ENCODE results near the gene TRIM28. TPM values are rescaled to one million over a fixed set of nuclear protein-coding genes. Genes with fewer than 3 reads are reported as not detected.
A peak's percentile ranks its signal among the peaks of the same experiment; 100 is the strongest.

TRIM28 gene
- 100 to 1,000 TPM; 164 to 281 (median 196) TPM for total RNA-seq

GRCh38 chr19:58543826-58544590 lies at the start of gene TRIM28:
Gene TRIM28, plus strand, starts transcription at chr19:58544064. Its CDS starts 694 bp downstream, at chr19:58544758.
- Histone ChIP-seq H3K9me3 (no peaks in the 10 kb centered on the region), H3K4me3 (peak within 1 kb of the TSS; percentile 89 to 99 (median 93)), H3K27me3 (no peaks in the 10 kb centered on the region), H3K4me1 (peaks cover 0 to 21% (median 18%) of the 10 kb centered on the region in 4 donors), H3K27ac (peak within 1 kb of the TSS; percentile 91 to 98 (median 94)), H3K36me3 (peaks cover 0 to 21% (median 0%) of the 10 kb centered on the region in 3 donors)
- DNase-seq = peak; percentile 99
- TF ChIP-seq, protein P1, sequence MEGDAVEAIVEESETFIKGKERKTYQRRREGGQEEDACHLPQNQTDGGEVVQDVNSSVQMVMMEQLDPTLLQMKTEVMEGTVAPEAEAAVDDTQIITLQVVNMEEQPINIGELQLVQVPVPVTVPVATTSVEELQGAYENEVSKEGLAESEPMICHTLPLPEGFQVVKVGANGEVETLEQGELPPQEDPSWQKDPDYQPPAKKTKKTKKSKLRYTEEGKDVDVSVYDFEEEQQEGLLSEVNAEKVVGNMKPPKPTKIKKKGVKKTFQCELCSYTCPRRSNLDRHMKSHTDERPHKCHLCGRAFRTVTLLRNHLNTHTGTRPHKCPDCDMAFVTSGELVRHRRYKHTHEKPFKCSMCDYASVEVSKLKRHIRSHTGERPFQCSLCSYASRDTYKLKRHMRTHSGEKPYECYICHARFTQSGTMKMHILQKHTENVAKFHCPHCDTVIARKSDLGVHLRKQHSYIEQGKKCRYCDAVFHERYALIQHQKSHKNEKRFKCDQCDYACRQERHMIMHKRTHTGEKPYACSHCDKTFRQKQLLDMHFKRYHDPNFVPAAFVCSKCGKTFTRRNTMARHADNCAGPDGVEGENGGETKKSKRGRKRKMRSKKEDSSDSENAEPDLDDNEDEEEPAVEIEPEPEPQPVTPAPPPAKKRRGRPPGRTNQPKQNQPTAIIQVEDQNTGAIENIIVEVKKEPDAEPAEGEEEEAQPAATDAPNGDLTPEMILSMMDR (IDR thresholded peaks at IDR 0.05) = peak in 2 of 6 experiments; percentile 34 to 37
- TF ChIP-seq POLR2A (IDR thresholded peaks at IDR 0.05) = peak; percentile 90 to 98

DNA sequence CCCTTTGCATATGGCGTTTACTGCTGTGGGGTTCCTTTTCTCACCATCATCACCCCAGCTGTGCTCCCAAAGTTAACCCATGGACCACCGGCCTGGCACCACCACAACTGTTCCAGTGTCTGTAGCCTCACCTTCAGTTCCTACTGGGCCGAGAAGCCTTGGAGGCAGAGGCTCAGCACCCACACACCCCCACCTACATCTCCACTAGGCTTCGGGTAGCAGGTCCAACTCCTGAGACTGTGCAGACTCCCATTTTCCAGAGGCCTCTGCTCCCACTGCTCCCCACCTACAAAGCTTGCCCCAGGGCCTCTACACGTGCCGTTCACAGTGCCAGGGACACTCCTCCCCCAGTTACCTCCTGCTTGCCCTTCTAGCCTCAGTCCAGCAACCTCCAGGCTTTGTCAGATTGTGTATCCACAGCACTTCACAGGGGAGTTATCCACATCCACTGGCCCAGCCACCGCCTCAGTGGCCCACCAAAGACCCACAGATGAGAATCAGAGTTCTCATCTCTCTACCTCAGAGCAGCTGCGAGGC lies 46.2 kb upstream of the TRIM28 start:
- TF ChIP-seq POLR2A (IDR thresholded peaks at IDR 0.05) = no peak
- TF ChIP-seq, protein P1 (IDR thresholded peaks at IDR 0.05) = no peak
- Histone ChIP-seq H3K4me1 (peaks cover 0 to 10% (median 6%) of the 10 kb centered on the region in 4 donors), H3K9me3 (peaks cover 0 to 5% (median 0%) of the 10 kb centered on the region in 4 donors), H3K27me3 (no peaks in the 10 kb centered on the region), H3K4me3 (no peak overlapping the region), H3K36me3 (no peaks in the 10 kb centered on the region), H3K27ac (no peak overlapping the region)
- no peak for DNase-seq

DNA sequence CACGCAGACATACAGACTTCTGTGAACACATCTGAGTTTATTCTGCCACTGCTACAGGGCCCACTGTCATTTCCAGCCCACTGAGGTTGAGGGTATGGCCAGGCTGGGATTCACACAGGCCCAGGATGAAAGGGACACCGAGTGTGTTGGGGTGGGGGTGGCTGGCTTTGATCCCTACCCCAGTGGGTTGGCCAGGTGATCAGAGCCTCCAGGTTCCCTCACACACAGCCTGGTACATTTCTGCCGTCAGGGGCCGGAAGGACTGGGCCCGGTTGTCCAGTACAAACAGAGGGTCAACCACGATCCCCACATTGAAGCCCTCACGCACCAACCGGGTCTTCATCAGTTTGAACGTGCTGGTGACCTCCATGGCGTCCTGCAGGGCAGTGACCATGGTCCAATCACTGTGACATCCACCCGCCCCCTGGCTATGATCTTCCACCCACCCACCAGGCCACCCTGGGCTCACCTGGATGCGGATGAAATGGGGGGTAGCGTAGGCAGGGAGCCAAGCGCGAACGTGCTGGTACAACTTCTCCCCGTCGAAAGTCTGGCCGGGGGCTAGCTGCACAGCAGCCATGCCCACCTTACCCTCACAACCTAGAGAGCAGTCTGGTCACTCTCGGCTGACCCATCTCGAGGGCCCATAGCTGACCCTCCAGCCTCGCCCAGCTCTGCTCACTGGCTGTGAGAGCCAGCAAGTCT lies 45.4 kb upstream of the TRIM28 start:
- no peaks in the 10 kb centered on the region for H3K27me3 ChIP-seq
- H3K9me3 ChIP-seq = peaks cover 0 to 5% (median 0%) of the 10 kb centered on the region in 4 donors
- DNase-seq = no peak
- TF ChIP-seq POLR2A (IDR thresholded peaks at IDR 0.05) = no peak
- TF ChIP-seq, protein P1 (IDR thresholded peaks at IDR 0.05) = no peak
- peak overlapping the region in 3 of 4 donors; percentile 52 to 81 (median 62) for H3K27ac ChIP-seq
- H3K36me3 ChIP-seq = no peaks in the 10 kb centered on the region
- peaks cover 0 to 10% (median 6%) of the 10 kb centered on the region in 4 donors for H3K4me1 ChIP-seq
- H3K4me3 ChIP-seq = peak overlapping the region; percentile 37 to 60 (median 47)

- Histone ChIP-seq H3K27me3 (no peaks in the 10 kb centered on the region), H3K4me3 (peak overlapping the region; percentile 37 to 60 (median 47)), H3K9me3 (peaks cover 0 to 5% (median 0%) of the 10 kb centered on the region in 4 donors), H3K4me1 (peaks cover 0 to 10% (median 6%) of the 10 kb centered on the region in 4 donors), H3K27ac (peak overlapping the region; percentile 52 to 81 (median 59)), H3K36me3 (no peaks in the 10 kb centered on the region)
- TF ChIP-seq POLR2A (IDR thresholded peaks at IDR 0.05) = peak; percentile 23 to 45
- TF ChIP-seq, protein P1 (IDR thresholded peaks at IDR 0.05) = peak in 4 of 6 experiments; percentile 13 to 42 (median 28)
- DNase-seq = peak; percentile 97 to 99 (median 97)
Observed at GRCh38 chr19:58499021-58499927, 44.6 kb upstream of the TRIM28 start.
